HUES6 (cell line): ENCODE results near the gene ADH6.

ENCODE experiments used
- H3K27ac ChIP-seq: 2 replicates; pipeline ENCODE4 v1.7.0; 2013; ENCODE audit warnings: low read depth, mild to moderate bottlenecking, low read length, inconsistent platforms
- H3K27me3 ChIP-seq: 2 replicates; pipeline ENCODE4 v1.6.1; 2013; ENCODE audit warnings: low read length; ENCODE audit not compliant: control insufficient read depth, insufficient read depth
- H3K36me3 ChIP-seq: 2 replicates; pipeline ENCODE4 v1.6.1; 2013; ENCODE audit warnings: low read length; ENCODE audit not compliant: control insufficient read depth, insufficient read depth
- H3K4me1 ChIP-seq: 2 replicates; pipeline ENCODE4 v1.6.1; 2013; ENCODE audit warnings: low read length; ENCODE audit not compliant: control insufficient read depth, insufficient read depth
- H3K4me3 ChIP-seq: 2 replicates; pipeline ENCODE4 v1.5.1; 2013; ENCODE audit warnings: low read depth, low read length
- H3K9ac ChIP-seq: one replicate; pipeline ENCODE4 v1.6.1; 2013; ENCODE audit warnings: mild to moderate bottlenecking, low read length
- H3K9me3 ChIP-seq: 2 replicates; pipeline ENCODE4 v1.6.1; 2013; ENCODE audit warnings: low read depth, low read length; ENCODE audit not compliant: control insufficient read depth, insufficient read depth

ADH6 gene

DNA sequence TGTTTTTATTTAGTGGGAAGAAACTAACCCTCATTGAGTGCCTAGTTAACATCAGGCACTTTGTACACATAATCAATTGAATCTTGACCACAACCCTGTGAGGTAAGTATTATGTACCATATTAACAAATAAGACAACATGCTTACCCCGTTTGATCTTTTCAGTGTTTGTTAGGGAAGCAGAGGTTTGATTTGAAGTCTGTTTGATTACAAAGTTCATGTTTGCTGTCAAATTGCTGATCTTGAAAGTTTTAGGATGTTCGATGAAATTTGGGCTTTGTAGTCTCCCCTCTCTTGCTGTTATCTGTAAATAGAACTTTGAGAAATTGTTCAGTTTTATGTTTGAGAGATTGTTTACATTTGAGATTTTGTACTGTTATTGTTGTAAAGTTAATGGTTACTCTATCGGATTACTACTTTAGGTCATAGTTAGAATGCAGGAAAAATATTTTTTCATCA, 61.5 kb downstream of the ADH6 start:
- Histone ChIP-seq H3K27ac (no peak overlapping the region), H3K4me3 (no peak overlapping the region), H3K36me3 (no peaks in the 10 kb centered on the region), H3K4me1 (no peaks in the 10 kb centered on the region), H3K27me3 (no peaks in the 10 kb centered on the region), H3K9ac (no peak overlapping the region), H3K9me3 (peaks cover 6% of the 10 kb centered on the region)

DNA sequence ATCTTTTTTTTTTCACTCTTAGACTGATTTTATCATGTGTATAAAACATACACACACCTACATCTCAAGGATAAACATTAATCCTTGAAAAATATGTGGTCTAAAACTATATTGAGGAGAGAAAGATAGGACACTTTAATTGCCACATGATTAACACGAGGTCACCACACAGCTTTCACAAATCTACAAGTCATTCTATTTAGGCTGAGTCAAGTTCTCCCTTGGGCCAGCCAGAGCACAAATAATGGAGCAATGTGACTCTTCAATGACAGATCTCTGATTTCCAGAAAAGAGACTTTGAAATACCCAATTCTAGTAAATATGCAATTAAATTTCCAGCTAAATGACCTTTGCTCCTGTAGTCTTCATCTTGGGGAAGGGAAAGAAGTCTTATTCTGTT, 62.1 kb downstream of the ADH6 start:
- Histone ChIP-seq H3K9ac (no peak overlapping the region), H3K4me1 (no peaks in the 10 kb centered on the region), H3K4me3 (no peak overlapping the region), H3K36me3 (no peaks in the 10 kb centered on the region), H3K9me3 (peaks cover 11% of the 10 kb centered on the region), H3K27me3 (no peaks in the 10 kb centered on the region), H3K27ac (no peak overlapping the region)

DNA sequence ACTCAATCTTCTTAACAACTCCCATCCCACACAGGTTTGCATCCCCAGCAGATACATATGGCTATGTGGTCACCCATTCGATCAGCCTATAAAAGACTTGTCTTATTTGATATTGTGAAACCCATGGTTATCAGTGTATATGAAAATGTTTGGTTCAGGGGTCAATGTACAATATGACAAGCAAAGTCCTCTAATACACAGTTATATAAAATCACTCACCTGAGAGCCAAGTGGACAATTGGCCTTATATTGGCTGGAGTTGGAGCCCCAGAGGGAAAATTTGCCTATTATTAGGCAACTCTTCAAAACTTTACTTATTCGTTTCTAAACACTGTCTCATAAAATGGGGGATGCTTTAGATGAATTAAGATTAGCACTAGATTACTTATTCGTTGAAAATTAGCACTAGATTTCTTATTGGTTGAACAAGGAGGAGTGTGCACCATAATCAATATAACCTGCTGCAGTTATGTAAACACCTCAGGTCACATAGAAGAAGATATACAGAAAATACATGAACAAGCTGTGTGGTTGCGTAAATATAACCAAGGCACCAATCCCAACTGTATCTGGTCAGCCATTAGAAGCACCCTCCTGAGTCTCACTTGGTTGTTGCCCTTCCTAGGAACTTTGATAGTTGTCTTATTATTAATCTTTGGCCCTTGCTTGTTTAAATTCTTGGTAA, 64.2 kb downstream of the ADH6 start:
- Histone ChIP-seq H3K4me3 (no peak overlapping the region), H3K9ac (no peak overlapping the region), H3K27ac (no peak overlapping the region), H3K36me3 (no peaks in the 10 kb centered on the region), H3K27me3 (no peaks in the 10 kb centered on the region), H3K4me1 (no peaks in the 10 kb centered on the region), H3K9me3 (peaks cover 27% of the 10 kb centered on the region)
